Activated gamma-delta T cell treated with anti-CD3 and anti-CD28 coated beads, Interleukin-2, amount 50 U/mL, for 16 hours (primary cell): ENCODE data around the gene ANKRD40.
"Not testable (repeated sequence)": the region's sequence is repeated elsewhere in the genome, so short reads cannot be mapped to it uniquely, and the experiment has no call there.

Source experiments
- DNase-seq: peaks from one replicate; pipeline ENCODE4 v3.0.0-alpha.2; 2020; ENCODE audit warnings: low read depth

ANKRD40 gene, protein sequence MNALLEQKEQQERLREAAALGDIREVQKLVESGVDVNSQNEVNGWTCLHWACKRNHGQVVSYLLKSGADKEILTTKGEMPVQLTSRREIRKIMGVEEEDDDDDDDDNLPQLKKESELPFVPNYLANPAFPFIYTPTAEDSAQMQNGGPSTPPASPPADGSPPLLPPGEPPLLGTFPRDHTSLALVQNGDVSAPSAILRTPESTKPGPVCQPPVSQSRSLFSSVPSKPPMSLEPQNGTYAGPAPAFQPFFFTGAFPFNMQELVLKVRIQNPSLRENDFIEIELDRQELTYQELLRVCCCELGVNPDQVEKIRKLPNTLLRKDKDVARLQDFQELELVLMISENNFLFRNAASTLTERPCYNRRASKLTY

DNA sequence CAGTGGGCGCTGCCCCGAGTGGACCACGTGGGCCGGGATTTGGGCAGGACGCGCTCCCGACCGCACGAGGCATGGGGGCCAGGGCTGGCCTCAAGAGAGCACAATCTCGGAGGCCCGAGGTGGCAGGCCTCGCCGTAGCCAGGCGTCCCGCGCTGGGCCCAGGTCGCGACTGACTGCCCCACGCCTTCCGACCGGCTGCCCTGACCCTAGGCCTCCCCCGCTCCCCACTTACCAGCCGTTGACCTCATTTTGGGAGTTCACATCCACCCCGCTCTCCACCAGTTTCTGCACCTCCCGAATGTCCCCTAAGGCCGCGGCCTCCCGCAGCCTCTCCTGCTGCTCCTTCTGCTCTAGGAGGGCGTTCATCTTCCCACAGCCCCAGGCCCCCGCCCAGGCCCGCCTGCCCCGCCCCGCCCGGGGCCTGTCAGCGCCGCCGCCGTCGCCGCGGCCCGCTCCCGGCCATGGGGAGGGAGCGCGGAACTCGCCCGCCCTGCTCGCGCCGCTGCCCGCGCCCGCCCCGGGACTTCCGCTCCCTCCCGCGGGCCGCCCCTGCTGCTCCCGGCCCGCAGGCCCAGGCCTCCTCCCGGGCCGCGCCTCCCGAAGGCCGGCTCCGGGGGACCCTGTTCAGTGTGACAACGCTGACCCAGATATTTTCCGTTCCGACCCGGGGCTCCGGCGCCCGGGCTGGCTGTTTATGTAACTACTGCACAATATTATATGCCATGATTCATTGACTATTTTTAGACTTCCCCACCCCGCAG, at the start of gene ANKRD40:
Gene ANKRD40 (minus strand): TSS at position 626 of the 761 bp plus-strand sequence. CDS start 260 bp downstream, at position 366.
- peak; percentile 85 for DNase-seq

DNA sequence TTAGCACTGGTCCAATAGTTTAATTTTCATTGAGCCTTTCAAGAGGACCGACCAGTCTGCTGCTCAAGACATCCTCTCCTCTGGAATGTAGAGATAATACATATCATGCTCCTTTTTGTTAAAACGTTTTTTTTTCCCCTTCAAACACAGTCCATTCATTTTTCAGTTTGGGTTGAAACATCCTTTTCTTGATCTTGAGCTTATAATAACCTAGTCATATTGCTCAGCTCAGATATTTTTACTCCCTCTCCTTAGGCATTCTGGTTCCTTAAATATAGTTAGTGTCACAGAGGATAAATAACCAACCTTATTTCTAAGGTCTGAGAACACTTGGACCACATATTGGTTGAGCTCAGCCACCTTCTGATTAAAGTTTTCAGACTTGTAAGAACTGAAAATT, 46.8 kb upstream of the ANKRD40 start:
- no peak for DNase-seq

DNA sequence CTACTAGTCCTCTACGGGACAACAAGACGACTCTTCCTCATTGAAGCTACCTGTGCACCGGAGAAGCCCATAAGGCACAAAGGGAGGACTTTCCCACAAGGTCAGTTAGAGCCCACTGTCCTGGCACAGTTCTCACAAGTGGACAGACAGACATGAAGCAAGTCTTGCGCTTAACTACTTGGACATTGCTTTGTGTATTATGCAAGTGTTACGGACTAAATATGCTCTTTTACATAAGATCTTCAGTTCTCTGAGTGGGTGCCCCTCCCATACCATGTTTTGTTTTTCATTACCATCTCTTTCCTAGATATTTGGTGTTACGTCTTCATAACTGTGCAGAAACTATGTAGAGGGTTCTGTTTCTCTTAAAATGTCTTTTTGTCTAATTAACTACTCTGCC, 41.5 kb upstream of the ANKRD40 start:
- DNase-seq, result no peak

DNA sequence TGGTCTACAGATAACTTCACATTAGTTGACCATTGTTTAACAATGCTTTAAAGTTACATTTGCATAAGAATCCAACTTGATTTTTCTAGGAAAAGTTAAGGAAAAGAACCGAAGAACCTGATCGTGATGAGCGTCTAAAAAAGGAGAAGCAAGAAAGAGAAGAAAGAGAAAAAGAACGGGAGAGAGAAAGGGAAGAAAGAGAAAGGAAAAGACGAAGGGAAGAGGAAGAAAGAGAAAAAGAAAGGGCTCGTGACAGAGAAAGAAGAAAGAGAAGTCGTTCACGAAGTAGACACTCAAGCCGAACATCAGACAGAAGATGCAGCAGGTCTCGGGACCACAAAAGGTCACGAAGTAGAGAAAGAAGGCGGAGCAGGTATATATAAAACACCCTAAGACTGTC, 37.9 kb upstream of the ANKRD40 start:
- no peak for DNase-seq

DNA sequence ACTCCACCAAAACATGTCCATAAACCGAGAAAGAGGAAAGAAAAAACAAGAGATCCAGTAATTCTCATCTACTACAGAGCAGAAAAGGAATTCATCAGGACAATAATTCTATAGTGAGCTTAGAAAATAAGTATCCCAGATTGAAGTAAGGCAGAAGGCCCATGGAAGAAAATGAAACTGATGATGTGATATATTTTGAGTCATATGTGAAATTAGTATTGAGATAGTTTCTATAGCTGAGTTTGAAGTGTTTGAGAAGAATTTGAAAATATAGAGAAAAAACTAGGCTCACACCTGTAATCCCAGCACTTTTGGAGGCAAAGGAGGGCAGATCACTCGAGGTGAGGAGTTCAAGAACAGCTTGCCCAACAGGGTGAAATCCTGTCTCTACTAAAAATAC, 31.4 kb upstream of the ANKRD40 start:
- DNase-seq, result no peak

DNA sequence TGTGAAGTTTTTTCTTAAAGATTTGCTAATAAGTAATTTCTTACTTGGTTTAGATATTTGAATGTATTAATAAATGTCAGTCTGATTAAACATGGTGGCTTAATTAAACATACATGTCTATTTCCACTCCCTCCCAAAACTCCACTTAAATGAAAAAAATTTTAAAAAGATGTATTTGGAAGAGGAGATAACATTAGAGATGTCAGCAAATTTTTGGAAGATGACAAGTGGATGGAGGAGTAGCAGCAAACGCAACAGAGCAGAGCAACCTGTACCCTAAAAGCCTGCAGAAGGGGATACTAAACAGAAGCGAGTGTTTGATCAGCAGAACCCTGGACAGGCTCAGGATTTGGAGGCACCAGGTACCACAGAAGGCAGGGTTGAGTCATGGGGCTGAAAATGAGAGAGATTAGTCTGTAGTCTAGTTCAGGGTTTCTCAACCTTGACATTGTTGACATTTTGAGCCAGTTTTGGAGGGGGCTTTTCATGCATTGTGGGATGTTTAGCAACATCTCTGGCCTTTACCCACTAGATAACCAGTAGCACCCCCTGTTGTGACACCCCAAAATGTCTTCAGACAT, 29.5 kb upstream of the ANKRD40 start:
- no peak for DNase-seq

DNA sequence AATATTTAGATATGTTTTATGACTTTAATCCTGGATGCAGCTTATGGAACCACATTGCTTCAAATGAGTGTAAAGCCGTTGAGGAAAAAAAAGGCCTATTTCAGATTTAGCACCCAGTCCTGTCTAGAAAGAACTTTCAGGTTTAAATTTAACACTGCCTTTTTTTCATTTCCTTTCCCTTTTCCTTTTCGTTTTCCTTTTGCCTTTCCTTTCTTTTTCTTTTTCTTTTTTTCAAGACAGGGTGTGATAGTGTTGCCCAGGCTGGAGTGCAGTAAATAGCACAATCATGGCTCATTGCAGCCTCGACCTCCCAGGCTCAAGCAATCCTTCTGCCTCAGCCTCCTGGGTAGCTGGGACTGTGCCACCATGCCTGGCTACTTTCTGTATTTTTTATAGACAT, 27.6 kb upstream of the ANKRD40 start:
- DNase-seq, result no peak

DNA sequence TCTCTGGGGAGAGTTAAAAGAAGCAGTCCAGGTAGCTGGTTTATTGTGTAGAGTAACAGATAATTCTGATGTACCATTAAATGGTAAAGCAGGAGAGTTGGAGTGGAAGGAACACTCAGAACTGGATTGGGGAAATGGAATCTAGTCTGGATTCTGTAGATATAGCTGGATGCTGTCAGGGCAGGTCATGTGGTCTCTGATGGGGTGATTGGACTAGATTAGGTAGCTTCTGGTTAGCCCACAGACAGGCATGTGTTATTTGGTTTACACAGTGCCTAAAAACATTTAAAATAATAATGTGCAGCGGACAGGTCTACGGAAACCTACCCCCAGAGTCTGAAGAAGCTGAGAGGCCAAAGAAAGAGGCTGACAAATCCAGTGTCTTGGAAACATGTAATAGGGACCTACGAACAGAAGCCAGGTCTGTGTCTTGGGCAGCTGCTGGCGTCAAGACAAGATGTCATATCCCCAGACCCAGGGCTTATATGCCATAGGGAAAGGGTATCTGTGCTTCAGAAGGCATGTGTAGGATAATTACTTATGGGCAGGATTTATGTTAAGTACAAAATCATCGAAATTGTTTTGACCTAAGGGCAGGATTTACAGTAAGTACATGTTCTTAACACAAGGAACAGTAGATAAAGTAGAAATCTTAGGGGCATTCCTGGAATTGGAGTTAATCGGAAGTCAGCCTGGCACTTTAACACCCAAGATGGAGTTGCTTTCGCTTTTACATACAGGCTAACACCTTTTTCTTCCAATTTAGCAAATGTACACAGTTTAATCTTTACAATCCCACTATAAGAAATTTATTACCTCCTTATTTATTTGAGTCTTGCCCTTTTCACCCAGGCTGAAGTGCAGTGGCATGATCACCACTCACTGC, 24.1 kb upstream of the ANKRD40 start:
- DNase-seq, result no peak

DNA sequence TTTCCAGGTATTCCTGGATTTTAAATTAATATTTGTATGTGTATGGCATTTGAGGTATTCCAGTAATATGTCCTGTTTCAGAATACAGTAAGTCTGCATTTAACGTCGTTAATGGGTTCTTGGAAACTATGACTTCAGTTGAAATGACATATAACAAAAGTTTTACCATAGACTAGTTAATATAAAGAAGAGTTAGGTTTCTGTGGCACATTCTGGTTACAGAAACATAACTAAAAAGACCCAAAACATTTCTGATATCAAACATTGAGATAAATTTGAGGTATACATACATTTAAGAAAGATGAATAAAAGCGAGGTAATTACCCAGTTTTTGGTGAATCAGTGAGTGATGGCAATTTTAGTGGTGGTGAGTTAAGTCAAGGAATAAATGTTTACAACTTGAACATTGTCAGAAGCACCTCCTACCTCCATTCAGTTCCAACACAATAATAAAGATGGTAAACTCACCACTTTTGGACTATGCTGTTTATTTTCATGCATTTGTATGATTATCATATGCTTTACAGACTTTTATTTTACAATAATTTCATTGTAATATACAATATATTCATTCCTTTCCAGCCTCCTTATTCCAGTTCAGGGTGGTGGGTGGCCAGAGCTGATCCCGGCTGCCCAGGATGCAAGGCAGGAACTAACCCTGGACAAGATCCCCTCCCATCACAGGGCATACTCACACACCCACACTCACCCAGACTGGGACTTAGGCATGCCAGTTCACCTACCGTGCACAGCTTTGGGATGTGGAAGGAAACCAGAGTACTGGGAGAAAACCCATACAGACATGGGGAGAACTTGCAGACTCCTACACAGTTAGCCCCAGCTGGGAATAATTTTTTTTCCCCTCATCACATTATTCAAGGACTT, 21.4 kb upstream of the ANKRD40 start:
- no peak for DNase-seq

DNA sequence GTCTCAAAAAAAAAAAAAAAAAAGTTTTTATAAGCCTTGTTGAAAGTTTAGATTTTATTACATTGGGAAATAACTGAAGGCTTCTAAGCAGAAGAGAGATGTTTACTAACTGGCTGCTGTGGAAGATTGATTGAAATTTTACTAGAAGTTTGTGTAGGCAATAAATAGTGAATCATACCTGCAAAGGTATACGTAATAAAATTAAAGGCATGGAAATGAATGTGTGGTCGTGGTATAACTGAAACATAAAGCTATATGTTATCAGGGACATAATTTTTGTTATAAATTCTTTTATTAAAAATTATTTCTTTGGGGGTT, 20.4 kb upstream of the ANKRD40 start:
- no peak for DNase-seq

DNA sequence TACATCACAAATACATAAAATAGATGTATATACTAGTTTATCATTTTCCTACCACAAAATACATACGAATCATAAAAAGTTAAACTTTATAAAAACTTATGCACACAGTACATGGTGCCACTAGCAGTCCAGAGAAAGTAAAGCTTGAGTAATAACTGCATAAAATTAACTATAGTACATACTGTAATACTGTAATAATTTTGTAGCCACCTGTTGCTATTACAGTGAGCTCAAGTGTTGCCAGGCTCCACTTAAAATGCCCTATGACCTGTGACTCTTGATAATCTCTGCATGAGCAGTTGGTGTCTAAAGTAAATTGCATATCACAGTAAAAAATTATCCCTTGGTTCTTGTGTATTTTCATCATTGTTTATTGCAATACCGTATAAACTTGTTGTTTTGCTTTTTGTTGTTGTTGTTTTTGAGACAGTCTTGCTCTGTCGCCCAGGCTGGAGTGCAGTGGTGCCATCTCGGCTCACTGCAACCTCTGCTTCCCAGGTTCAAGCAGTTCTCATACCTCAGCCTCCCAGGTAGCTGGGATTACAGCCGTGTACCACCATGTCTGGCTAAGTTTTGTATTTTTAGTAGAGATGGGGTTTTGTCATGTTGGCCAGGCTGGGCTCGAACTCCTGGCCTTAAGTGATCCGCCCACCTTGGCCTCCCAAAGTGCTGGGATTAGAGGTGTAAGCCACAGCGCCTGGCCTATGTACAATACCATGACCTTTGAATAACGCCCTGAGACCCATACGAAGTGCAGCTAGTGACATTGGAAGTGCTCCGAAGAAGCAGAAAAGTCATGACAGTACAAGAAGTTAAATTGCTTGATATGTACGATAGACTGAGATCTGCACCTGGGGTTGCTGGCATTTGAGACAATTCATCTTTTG, 18.3 kb upstream of the ANKRD40 start:
- no peak for DNase-seq

DNA sequence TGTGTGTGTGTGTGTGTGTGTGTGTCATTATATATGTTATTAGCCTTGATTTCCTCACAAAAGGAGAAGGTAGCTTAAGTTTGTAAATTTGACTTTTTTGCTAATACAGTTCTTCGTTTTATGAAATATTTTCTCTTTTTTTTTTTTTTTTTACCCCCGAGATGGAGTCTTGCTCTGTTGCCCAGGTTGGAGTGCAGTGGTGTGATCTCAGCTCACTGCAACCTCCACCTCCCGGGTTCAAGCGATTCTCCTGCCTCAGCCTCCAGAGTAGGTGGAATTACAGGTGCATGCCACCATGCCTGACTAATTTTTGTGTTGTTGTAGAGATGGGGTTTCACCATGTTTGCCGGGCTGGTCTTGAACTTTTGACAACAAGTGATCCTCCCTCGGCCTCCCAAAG, 16.9 kb upstream of the ANKRD40 start:
- not testable (repeated sequence) for DNase-seq

DNA sequence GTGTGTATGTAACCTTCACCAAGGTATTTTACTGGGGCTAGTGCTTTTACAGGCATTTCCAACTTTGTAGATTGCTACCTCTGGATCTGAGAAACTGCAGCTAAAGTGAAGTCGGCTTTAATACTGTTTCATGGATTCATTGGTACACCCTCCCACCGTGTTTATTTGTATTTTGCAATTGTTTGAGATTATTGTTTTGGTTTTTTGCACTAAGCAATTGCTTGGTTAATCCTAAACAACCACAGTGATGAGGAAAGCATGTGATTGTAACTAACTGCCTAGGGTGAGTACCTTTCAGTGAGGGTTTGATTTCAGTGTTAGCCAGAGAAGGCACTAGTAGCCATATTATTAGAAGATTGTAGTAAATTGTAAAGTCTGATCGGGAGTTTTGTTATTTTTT, 15.0 kb upstream of the ANKRD40 start:
- no peak for DNase-seq

DNA sequence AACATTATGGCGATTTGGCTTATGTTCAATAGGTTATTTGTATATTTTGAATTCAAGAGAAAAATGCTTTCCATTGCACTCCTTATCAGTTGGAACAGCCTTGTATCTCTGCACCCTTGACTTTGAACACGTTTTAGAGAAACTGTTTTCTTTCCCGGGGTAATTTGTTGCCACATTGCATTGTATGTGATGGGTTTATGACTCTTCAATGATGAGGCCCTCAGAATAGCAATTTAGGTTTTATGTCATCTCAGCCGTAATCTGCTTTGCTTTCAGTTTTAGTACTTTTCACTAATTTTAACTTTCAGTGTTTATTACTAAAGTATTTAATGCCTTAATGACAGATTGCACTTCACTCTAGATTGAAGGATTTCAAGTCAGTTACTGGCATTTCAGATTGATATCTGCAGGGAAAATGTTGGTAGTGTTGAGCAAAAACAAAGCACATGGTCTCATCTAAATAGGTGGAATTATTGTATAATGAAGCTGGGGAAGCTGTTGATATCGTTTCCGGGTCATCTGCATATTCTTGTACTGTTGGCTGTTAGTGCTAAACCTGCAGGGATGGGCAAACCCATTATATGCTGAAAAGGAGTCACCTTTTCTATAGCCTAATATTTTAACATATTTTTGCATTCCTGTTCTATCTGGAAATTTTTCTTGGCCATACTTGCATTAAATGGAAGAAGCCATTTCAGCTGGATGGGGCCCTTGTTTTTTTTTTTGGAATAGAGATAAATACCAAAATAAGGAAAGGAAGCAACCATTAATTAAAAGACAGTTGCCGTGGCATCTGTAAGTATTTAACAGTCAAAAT, 13.7 kb upstream of the ANKRD40 start:
- no peak for DNase-seq

DNA sequence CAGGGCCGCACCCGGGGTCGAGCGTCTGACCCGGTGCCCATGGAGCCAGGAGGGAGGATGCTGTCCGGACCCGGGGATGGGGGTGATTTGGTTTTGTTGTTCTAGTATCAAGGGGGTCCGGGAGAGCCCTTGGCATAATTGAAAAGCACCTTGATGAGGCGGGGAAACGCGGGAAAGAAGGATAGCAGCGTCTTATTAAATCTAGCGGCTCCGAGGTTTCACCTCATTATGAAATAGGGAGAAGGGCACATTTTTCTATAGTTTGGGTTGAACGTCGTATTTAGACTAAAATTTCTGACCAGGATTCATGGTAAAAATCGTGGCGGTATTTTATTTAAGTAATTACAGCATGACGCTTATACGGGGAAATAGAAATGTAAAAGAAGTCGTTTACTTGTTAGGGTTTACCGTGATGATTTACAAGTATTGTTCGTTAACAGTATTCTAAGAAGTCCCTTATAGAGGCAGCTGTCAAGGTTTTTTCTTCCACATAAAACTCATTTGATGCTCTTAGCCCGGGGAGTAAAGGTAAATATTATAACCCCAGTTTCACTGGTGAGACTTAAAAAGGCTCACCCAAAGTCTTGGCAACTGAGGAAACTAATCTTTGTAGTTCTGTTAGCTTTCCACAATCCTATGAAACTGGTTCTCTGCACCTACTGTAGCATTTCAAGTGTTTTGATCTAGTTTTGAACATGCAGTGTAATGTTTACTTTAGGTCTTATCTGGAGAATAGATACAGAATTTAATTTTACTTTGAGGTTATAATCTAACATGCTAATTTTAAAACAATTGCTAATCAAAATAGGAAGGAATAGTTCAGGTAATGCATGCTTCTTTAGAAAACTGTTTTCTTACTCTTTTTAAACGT, 12.4 kb upstream of the ANKRD40 start:
- no peak for DNase-seq

DNA sequence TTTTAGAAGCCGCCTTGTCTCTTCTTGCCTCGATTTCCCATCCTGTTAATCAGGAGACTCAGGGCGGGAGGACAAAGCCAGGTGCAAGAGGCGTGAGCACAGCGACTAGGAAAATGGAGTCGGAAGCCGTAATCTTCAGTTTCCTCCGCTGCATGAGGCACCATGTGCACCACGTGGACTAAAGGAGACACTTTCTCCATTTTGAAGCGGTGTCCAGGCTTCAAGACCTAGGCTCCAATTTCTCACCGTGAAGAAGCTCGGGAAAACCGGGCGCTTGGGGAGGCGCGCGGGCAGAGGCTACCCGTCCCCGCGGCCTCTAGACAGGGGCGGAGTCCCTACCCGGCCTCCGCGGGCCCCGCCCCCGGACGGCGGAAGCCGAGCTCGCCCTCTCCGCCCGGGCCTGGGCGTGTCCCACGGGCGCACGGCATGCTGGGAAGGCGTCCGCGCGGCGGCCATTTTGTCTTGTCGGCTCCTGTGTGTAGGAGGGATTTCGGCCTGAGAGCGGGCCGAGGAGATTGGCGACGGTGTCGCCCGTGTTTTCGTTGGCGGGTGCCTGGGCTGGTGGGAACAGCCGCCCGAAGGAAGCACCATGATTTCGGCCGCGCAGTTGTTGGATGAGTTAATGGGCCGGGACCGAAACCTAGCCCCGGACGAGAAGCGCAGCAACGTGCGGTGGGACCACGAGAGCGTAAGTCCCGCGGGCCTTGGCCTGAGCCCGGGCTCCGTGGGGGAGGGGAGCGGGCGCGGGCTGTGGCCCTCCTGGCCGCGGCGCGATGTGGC, 11.6 kb upstream of the ANKRD40 start, which contains the start of gene LUC7L3:
Gene LUC7L3 (plus strand): TSS at position 460 of the 780 bp plus-strand sequence. CDS start 130 bp downstream, at position 590.
- peak; percentile 87 for DNase-seq

DNA sequence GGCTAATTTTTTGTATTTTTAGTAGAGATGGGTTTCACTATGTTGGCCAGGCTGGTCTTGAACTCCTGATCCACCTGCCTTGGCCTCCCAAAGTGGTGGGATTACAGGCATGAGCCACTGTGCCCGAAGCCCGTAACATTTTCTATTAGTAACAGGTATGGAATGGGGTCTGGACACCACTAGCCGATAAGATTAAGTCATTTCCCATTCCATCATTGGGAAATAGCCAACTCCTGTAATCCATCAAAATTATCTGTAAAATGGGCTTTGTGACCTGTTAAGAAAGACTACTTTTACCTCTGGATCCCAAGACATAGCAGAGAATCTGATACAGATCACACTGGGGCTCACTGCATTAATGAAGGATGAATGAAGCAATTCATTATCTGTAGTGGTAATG, 7.8 kb upstream of the ANKRD40 start:
- DNase-seq, result no peak
